NT2/D1 (cell line): ENCODE results near the gene MAP2K2.

Source experiments
- SUZ12 ChIP-seq: IDR thresholded peaks from 2 replicates; pipeline ENCODE4 v1.6.1; 2011; ENCODE audit not compliant: insufficient read length, insufficient read depth; ENCODE audit errors: extremely low read depth
- YY1 ChIP-seq: IDR thresholded peaks from 2 replicates; pipeline ENCODE4 v1.6.1; 2011; ENCODE audit not compliant: insufficient read length, insufficient read depth
- ZNF274 ChIP-seq: IDR thresholded peaks from 2 replicates; pipeline ENCODE4 v1.6.1; 2011; ENCODE audit warnings: mild to moderate bottlenecking, low read depth, low read length

DNA sequence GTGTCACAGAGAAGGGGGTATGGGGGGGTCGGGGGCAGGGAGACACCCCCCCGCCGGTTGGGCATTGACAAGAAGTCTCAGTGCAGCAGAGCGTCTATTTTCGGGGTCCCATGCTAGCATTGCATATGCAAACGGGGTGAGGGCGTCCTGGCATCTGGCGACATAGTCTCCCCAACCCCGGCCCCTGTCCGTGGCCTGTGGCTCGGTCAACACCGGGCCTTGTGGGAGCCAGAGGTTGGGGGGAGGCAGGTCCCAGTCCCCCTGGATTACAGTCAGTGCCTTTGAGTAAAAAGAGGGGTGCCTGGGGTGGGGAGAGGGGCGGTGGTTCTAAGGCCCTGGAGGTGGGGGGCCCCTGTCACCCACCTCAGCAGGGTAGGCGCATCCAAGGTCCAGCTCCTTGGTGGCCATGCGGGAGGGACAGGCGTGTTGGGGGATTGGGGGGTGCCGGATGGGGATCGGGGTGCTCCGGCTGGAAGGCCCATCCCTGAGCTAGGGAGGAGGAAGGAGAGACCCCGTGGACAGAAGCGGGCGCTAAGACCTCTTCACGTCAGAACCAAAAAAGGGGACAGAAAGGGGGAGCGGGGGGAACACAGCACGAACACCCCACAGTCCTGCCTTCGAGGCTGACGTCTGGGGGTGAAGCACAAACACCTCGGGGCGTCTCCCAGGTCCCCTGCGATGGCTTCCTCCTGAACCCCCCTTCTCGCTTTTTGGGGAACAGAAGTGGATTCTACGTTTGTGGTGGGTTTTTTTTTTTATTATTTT, 78.1 kb downstream of the MAP2K2 start:
- no peak for TF ChIP-seq YY1
- no peak for TF ChIP-seq ZNF274
- TF ChIP-seq SUZ12: no peak
